Lung (tissue), 12 donors: ENCODE data around the gene BNIP5. TPM values are rescaled to one million over a fixed set of nuclear protein-coding genes. Genes with fewer than 3 reads are reported as not detected.
"Not testable (repeated sequence)": the region's sequence is repeated elsewhere in the genome, so short reads cannot be mapped to it uniquely, and the experiment has no call there.

Experiments
- ATAC-seq: fragments of 200-7000 bp; cut with Tn5 transposase; one replicate; pipeline ENCODE4 v1.9.1; 2020; ENCODE audit warnings: moderate number of reproducible peaks; ENCODE audit not compliant: insufficient read depth, low FRiP score
- DNase-seq, 3 donors: peaks; one replicate each; pipeline ENCODE4 v3.0.0-alpha.2; 2013 to 2017
- H3K27ac ChIP-seq, 2 donors: one replicate each; pipeline ENCODE4 v1.5.1; 2013; ENCODE audit warnings: mild to moderate bottlenecking in 2 of 2, moderate library complexity in 2 of 2, control low read depth in 1 of 2, inconsistent platforms in 1 of 2, low read depth in 1 of 2, low read length in 1 of 2
- H3K27me3 ChIP-seq, 3 donors: one replicate each; pipeline ENCODE4 v1.5.1; 2013; ENCODE audit warnings: low read length in 2 of 3; ENCODE audit not compliant: control insufficient read depth in 3 of 3, insufficient read depth in 3 of 3
- H3K36me3 ChIP-seq, 4 donors: one replicate each; pipeline ENCODE4 v1.5.1; 2013; ENCODE audit warnings: low read length in 4 of 4, mild to moderate bottlenecking in 1 of 4, moderate library complexity in 1 of 4; ENCODE audit not compliant: control insufficient read depth in 4 of 4, insufficient read depth in 4 of 4
- H3K4me1 ChIP-seq, 5 donors: one replicate each; pipeline ENCODE4 v1.5.1; 2013; ENCODE audit warnings: low read length in 5 of 5, mild to moderate bottlenecking in 2 of 5, moderate library complexity in 1 of 5; ENCODE audit not compliant: control insufficient read depth in 5 of 5, insufficient read depth in 5 of 5
- H3K4me3 ChIP-seq: one replicate; pipeline ENCODE4 v1.5.1; 2013; ENCODE audit warnings: mild to moderate bottlenecking, control low read depth, moderate library complexity
- H3K9ac ChIP-seq, 2 donors: one replicate each; pipeline ENCODE4 v1.5.1; 2013; ENCODE audit warnings: low read length in 2 of 2, control low read depth in 1 of 2; ENCODE audit not compliant: insufficient read depth in 1 of 2
- H3K9me3 ChIP-seq, 4 donors: one replicate each; pipeline ENCODE4 v1.5.1; 2013; ENCODE audit warnings: low read length in 3 of 4, mild to moderate bottlenecking in 1 of 4, moderate library complexity in 1 of 4; ENCODE audit not compliant: control insufficient read depth in 4 of 4, insufficient read depth in 3 of 4
- WGBS, 2 donors: extraction: QIAGEN DNeasy Blood & Tissue Kit; methylation state at CpG; one replicate each; pipeline ENCODE4 v1.1.7; 2013; 5-methylcytosine and 5-hydroxymethylcytosine counted together
- polyA plus RNA-seq, 2 donors: library from polyadenylated mRNA; stranded (reverse); fragments of 200-250 nt; gene quantifications; one replicate each; pipeline ENCODE4 v1.2.1, GENCODE V29; 2013
- total RNA-seq, 2 donors: library from RNA; depleted of rRNA in 1 of 2; stranded (reverse); fragments of >200 nt in 1 of 2; gene quantifications; one replicate each; pipeline ENCODE4 v1.2.1, GENCODE V29; 2014 to 2021
- TF ChIP-seq, protein P1 (sequence below): IDR thresholded peaks from 2 replicates; pipeline ENCODE4 v1.5.1; 2012; ENCODE audit warnings: mild to moderate bottlenecking; ENCODE audit errors: control extremely low read depth, extremely low read depth
- donor health status: control.
- donor health status: control.
- donor health status: Bipolar disorder and iron deficiency.
- donor health status: healthy.
- donor health status: DM: yes; HTN: yes; CAD: no.

Gene BNIP5
- total and polyA plus RNA-seq, 4 donors, result 0.02 to 0.09 (median 0.06) TPM; not detected in 1

DNA sequence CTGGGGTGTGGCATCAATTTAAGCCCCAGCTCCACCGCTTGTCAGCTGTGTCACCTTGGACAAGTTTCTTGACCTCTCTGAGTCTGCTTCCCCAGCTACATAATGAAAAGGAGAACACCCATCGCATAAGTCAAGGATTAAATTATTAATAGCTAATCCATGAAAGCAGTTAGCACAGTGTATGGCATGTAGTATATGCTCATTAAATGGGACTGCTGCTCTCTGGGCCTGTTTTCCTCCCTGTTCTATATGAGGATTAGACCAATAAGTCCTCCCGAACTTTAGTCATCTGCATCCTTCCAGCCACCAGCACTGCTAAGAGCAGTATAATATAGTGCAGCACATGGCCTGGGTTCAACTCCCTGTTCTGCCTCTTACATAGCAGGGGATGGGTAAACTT, 31.1 kb upstream of the BNIP5 start:
- H3K9ac ChIP-seq, result no peak overlapping the region
- H3K9me3 ChIP-seq, result no peaks in the 10 kb centered on the region
- ATAC-seq, result no peak
- H3K36me3 ChIP-seq, result peaks cover 0 to 9% (median 0%) of the 10 kb centered on the region in 4 donors
- TF ChIP-seq, protein P1, sequence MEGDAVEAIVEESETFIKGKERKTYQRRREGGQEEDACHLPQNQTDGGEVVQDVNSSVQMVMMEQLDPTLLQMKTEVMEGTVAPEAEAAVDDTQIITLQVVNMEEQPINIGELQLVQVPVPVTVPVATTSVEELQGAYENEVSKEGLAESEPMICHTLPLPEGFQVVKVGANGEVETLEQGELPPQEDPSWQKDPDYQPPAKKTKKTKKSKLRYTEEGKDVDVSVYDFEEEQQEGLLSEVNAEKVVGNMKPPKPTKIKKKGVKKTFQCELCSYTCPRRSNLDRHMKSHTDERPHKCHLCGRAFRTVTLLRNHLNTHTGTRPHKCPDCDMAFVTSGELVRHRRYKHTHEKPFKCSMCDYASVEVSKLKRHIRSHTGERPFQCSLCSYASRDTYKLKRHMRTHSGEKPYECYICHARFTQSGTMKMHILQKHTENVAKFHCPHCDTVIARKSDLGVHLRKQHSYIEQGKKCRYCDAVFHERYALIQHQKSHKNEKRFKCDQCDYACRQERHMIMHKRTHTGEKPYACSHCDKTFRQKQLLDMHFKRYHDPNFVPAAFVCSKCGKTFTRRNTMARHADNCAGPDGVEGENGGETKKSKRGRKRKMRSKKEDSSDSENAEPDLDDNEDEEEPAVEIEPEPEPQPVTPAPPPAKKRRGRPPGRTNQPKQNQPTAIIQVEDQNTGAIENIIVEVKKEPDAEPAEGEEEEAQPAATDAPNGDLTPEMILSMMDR, result no peak
- no peak overlapping the region for H3K27ac ChIP-seq
- DNase-seq, result no peak
- H3K4me1 ChIP-seq, result no peaks in the 10 kb centered on the region
- H3K4me3 ChIP-seq, result no peak overlapping the region
- 95 to 99% methylated on average over 3 of the region's 3 CpGs for WGBS, 2 donors
- H3K27me3 ChIP-seq, result no peaks in the 10 kb centered on the region

DNA sequence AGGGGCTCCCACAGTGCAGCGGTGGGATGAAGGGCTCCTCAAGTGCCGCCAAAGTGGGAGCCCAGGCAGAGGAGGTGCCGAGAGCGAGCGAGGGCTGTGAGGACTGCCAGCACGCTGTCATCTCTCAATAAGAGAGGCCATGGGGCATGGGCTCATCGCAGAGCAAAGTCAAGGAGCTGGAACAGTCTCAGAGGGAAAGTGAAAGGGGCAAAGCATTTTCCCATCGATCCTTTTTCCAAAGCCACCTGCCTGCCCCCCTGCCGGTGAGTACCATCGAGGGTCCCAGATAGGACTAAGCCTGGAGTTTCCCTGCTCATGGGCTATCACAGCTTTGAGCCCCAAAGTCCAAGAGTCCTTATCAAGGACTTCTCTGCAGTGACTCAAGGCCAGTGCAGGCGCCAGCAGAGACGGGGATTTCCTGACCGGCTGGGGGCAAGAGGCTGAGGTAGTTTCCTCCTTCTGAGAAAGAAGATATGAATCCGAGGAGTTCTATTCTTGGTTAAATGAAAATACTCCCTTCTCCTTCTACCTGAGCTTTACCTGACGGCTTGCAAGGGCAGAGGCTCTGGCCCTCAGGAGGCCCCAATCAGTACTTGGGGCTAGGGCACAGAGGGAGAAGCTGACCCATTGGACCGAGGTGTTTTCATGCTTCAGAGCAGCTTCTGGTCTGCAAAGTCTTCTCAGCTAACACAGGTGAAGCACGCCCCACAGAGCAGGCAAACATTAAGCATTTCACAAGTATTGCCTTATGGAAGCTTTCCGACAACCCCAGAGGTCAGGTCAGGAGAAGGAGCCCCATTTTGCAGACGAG, 28.2 kb upstream of the BNIP5 start:
- WGBS, 2 donors, result 62 to 77% methylated on average over 16 to 18 of the region's 19 CpGs
- Histone ChIP-seq H3K27me3 (no peaks in the 10 kb centered on the region), H3K36me3 (peaks cover 0 to 7% (median 0%) of the 10 kb centered on the region in 4 donors), H3K27ac (no peak overlapping the region), H3K4me3 (no peak overlapping the region), H3K9me3 (no peaks in the 10 kb centered on the region), H3K9ac (no peak overlapping the region), H3K4me1 (no peaks in the 10 kb centered on the region)
- TF ChIP-seq, protein P1, result no peak
- ATAC-seq, result no peak
- no peak for DNase-seq

DNA sequence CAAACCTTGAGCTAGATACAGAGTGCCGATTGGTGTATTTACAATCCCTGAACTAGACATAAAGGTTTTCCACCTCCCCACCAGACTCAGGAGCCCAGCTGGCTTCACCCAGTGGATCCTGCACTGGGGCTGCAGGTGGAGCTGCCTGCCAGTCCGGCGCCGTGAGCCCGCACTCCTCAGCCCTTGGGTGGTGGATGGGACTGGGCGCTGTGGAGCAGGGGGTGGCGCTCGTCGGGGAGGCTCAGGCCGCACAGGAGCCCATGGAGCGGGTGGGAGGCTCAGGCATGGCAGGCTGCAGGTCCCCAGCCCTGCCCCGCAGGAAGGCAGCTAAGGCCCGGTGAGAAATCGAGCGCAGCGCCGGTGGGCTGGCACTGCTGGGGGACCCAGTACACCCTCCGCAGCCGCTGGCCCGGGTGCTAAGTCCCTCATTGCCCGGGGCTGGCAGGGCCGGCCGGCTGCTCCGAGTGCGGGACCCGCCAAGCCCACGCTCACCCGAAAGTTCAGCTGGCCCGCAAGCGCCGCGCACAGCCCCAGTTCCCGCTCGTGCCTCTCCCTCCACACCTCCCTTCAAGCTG, 27.5 kb upstream of the BNIP5 start:
- ATAC-seq, result not testable (repeated sequence)

GRCh38 chr6:36363371-36363752, 26.7 kb upstream of the BNIP5 start:
- 85 to 90% methylated on average over 12 of the region's 13 CpGs for WGBS, 2 donors
- not testable (repeated sequence) for H3K4me3 ChIP-seq, H3K27me3 ChIP-seq, DNase-seq, H3K36me3 ChIP-seq, H3K4me1 ChIP-seq, H3K9me3 ChIP-seq, H3K27ac ChIP-seq, H3K9ac ChIP-seq, ATAC-seq

More for the DNA sequence above, 27.5 kb upstream of the BNIP5 start:
- not testable (repeated sequence) for H3K9ac ChIP-seq, H3K36me3 ChIP-seq, H3K9me3 ChIP-seq, H3K4me1 ChIP-seq, DNase-seq, H3K27ac ChIP-seq, H3K27me3 ChIP-seq, H3K4me3 ChIP-seq
- WGBS, 2 donors, result 97% methylated on average over 26 to 34 of the region's 34 CpGs
